GM10847 (cell line): ENCODE results near the gene CENPC.

Experiments used
- POLR2A ChIP-seq: IDR thresholded peaks from 2 replicates; pipeline ENCODE4 v1.6.1; 2011; ENCODE audit not compliant: insufficient read length; ENCODE audit errors: extremely low read depth

CENPC gene

DNA sequence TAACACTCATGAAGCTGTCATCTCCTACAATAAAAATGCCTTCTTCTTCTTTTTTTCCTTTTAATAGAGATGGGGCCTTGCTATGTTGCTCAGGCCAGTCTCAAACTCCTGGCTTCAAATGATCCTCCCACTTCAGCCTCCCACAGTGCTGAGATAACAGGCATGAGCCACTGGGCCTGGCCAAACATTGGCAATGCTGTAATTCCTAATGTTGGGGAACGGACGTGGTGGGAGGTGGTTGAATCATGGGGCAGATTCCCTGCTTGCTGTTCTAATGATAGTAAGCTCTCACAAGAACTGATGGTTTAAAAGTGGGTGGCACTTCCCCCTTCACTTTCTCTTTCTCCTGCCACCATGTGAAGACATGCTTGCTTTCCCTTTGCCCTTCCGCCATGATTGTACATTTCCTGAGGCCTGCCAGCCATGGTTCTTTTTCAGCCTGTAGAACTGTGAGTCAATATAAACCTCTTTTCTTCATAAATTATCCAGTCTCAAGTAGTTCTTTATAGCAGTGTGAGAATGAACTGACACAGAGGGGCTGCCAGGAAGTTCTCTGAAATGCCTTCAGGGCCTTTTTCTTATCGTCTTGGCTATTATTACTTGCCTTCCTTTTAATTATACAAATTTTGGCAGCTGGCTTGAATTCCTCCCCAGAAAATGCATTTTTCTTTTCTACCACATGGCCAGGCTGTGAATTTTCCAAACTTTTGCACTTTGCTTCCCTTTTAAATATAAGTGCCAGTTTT is 93.0 kb downstream of the CENPC start:
- no peak for TF ChIP-seq POLR2A

- TF ChIP-seq POLR2A = no peak
Observed at GRCh38 chr4:67451464-67451863, 93.8 kb downstream of the CENPC start.

GRCh38 chr4:67448621-67449020 is 96.7 kb downstream of the CENPC start:
- no peak for TF ChIP-seq POLR2A

DNA sequence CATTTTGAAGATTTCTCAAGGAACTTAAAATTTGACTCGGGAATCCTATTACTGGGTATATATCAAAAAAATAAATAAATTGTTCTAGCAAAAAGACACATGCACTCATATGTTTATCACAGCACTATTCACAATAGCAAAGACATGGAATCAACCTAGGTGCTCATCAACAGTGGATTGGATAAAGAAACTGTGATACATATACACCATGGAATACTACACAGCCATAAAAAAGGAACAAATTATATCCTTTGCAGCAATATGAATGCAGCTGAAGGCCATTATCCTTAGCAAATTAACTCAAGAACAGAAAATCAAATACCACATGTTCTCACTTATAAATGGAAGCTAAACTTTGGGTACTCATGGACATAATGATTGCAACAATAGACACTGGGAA is 97.4 kb downstream of the CENPC start:
- TF ChIP-seq POLR2A = no peak

- TF ChIP-seq POLR2A = no peak
Observed at GRCh38 chr4:67446811-67447210, 98.5 kb downstream of the CENPC start.

DNA sequence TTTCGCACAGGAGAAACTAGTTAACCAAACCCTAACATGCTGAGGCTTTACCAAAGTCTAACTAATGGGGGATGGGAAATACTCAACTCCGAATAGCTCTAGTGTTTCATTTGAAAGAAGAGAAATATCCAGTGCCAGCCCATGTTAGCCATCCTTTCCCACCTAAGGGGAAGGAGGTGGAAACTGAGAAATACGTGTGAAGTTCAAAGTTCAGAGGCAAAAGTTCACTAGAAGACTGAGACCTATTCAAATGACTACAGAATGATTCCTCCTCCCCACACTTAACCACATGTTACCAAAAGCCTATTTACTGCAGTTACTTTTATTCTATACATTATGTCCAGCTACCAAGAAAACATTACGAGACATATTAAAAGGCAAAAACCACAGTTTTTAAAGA is 106.3 kb downstream of the CENPC start:
- no peak for TF ChIP-seq POLR2A

GRCh38 chr4:67437974-67438713 is 107.2 kb downstream of the CENPC start:
- no peak for TF ChIP-seq POLR2A

- no peak for TF ChIP-seq POLR2A
Observed at GRCh38 chr4:67436742-67437141, 108.6 kb downstream of the CENPC start.

DNA sequence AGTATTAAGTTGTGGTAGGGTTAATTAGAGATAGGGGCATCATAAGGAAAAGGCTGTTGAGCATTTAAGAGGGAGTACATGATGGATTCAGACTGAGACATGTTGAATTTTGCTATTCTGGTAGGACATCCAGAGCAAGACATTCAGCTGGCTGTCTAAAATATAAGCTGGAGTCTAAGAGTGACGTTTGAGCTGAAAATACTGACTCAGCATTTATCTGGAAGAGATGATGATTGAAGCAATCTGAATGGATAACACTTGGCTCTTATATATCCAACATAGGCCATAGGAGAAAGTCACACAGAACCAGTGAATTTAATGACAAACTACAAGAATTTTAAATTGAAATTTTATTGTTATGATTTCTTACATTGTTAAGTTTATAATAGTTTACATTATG is 114.3 kb downstream of the CENPC start:
- no peak for TF ChIP-seq POLR2A

- TF ChIP-seq POLR2A = no peak
Observed at GRCh38 chr4:67428819-67429218, 116.5 kb downstream of the CENPC start.
